NCI-H82 treated with DMSO at 0.1 percent for 48 hours (cell line): ENCODE results near the gene EEF1A2.

Experiments
- DNase-seq: peaks from one replicate; lab custom pipeline; 2025; ENCODE audit not compliant: unreplicated experiment; lab: John Stamatoyannopoulos, UW

Gene EEF1A2

DNA sequence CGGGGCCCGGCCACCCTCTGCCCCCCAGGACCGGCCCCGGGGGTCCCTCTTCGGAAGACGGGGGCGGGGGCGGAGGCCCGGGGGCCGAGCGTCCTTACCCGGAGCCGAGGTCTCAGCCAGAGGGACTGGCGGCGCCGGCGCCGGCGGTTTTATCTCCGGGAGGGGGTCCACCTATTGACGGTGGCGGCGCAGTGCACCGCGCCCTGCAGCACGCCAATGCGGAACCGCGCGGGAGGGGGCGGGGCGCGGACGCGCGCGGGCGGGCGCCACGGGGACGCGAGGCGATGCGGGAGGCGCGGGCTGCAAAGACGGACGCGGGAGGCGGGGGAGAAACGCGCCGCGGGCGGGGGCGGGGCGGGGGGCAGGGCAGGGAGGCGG is at the start of gene EEF1A2:
Gene EEF1A2 (minus strand): TSS at position 124 of the 378 bp plus-strand sequence. CDS start 1,320 bp downstream, outside the sequence.
- no peak for DNase-seq

DNA sequence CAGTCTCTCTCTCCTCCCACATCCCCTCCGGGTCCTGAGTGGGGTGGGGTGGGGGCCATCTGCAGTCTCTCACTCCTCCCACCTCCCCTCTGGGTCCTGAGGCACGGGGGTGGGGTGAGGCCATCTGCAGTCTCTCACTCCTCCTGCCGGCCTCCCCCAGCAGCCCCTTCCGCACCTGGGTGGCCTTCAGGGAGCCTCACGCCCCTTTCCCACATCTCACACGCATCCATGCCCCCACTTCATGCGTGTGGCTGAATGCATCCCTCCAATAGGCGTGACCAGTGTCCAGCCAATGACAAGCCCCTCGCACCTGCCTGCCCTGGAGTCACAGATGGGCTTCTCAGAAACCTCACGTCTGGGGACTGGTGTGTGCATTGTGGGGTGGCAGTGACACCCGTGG is 49.7 kb upstream of the EEF1A2 start:
- DNase-seq: no peak

DNA sequence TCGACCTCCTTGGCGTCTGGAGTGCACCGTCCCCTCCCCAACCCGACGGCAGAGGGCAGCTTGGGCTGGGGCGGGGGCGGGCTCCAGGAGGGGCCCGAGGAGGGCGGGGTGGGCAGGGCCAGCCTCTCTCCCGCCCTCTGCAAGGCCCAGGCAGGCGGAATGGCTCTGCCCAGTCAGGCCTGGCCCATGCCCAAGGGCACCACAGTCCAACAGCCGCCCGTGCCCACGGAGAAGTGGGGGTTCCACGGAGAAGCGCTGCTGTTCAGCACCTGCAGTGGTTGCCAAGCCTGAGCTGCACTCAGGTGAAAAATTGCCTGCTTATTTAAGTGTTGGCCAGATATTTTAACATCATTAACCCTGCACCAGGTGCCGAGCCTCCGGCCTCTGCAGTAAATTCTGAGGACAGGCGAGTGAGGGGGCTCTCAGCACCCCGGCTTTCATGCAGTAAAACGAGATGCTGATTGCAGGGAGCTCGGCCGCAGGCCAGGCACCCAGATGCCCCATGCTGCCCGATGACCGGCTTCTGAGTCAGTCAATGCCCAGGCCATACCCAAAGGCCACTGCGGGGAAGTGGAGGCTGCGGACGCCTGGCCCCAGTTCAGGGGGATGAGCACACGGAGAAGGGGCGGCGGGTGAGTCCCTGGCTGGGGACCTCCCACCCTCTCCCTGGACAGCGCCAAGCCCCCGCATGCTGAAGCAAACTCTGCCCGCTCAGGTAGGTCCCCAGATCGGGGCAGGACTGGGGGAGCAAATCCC is 49.0 kb upstream of the EEF1A2 start, which contains the start of gene SRMS:
Gene SRMS (minus strand): TSS at position 25 of the 756 bp plus-strand sequence. CDS start 286 bp downstream, outside the sequence.
- DNase-seq: no peak

DNA sequence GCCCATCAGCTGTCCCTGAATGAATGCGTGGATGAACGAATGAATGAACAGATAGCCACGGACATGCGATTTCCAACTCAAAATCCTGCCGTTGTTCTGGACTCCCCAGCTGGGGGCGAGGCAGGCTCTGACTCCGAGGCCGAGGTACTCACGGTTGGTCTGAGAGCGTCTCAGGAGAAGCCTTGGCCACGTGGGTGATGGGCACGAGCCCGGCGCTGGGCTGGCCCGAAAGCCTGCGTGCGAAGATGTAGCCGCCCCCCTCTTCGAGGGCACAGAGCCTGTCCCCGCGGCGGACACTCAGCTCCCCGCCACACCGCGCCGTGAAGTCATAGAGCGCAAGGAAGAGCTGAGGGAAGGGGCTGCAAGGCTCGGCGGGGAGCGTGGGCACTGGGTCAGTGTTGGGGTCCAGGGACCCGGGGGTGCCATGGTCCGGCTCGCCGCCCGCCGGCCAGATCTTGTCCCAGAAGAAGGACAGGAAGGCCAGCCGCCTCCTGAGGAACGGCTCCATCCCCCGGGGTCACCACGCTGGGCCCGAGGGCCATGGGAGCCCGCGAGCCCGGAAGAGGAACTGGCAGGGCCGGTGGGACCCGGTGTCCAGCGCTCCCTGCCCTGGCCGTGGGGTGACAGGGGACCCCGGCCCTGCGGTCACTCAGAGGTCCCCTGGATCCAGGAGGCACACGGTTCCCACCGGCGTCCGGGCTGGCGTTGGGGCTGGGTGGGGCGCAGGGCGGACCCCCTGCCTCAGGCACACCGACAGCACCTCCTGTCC is 48.3 kb upstream of the EEF1A2 start:
- DNase-seq: no peak

DNA sequence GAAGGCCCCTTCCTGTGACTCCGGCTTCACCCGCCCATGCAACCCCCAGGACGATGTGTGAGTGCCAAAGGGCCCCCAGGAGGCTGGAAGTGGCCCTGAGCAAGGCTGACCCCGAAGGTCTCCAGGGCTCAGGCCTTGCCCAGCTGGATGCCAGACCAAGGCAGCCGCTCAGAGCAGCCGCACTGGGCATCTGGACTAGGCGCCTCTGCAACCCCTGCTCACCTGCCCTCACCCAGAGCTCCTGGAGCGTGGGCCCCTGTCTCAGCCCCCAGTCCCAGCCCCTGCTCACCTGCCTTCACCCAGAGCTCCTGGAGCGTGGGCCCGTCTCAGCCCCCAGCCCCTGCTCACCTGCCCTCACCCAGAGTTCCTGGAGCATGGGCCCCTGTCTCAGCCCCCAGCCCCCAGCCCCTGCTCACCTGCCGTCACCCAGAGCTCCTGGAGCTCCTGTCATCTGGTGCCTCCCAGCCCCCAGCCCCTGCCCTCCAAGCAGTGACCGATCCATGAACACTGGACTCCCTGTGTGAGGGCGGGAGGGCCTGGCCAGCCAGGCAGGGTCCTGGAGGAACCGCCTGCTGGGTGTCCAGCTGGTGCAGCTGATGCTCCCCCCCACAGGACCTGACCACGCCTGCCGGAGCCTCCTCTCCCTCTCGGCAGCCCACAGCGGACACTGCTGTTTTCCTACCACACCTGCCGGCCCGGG is 47.5 kb upstream of the EEF1A2 start:
- DNase-seq: no peak

DNA sequence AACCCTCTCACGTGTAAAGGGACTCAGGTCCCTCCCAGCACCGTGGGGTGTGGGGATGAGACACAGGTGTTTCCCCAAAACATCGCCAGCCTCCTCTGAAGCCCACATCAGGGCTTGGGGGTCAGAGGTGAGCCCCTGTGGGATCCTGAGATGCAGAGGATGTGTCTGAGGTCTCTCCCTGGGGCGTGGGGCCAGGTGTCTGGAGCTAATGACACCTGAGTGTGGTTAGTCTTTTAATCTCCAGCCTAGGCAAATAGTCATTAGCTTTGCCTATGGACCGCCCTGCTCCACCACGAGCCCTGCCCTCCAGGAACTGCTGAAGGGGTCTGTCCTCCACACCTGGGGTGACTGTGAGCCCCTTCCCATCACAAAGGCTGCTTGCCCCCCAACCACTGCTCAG is 46.9 kb upstream of the EEF1A2 start:
- DNase-seq: no peak

DNA sequence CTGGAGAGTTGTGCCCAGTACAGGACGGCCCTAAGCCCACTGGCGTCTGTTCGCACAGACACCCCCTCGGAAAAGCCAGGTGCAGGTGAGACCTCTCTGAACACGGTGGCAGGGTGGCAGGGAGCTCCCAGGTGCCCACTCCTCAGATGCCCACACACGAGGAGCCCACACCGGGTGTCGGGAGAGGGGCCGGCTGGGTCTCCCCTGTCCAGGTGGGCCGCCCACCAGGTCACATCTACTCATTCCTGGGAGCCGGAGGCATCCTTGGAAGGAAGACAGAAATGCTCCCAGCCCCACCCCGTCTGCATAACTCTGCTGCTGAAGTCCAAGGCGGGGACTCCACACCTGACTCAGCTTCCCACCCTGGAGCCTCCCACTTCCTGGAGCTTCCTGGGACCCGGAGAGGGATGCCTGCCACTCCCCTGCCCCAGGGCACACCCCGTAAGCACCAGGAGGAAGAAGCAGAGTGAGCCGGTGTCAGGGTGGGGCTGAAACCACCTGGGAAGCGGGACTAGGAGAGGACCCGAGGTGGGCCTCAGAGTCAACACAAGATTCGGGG is 46.2 kb upstream of the EEF1A2 start:
- DNase-seq: no peak

DNA sequence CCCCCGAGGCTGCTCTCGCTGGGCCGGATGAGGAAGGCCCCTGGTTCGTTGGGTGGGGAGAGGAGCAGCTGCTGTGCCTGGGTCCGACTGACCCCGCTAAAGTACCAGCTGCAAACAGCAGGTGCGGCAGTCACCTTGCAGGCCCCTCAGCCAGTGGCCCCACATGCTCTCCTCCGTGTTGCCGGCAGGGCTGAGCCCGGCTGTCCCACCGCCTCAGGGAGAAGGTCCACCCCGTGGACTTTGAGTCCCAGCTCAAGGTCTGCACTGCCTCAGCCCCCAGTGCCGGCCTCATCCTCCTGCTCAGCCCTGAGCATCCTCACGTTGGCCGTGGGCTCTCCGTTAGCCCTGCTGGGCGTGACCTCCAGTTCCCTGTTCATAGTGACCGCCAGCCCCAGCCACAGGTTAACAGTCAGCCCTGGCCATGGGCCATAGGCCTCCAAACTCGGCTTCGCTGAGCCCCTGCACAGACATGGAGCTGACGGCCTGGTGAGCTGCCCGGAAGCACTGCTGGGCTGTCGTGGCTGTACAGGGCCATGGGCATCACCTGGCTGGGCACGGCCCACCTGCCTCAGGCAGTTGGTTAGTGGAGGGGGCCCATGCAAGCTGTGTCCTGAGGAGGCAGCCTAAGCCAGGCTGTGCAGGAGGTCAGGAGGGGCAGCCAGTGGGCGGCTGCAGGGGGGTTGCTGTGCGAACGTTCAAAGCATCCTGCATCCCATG is 45.5 kb upstream of the EEF1A2 start:
- no peak for DNase-seq

DNA sequence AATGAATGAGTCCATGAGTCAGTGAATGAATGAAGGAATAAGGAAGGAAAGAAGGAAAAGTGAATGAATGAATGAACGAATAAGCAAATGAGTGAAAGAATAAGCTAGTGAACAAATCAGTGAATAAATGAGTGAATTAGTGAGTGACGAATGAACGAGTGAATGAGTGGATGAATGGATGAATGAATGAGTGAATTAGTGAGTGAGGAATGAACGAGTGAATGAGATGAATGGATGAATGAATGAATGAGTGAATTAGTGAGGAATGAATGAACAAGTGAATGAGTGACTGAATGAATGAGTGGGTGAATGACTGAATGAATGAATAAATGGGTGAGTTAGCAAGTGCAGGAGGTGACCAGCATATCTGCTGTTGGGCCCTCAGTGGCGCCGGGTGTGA is 44.9 kb upstream of the EEF1A2 start:
- no peak for DNase-seq

DNA sequence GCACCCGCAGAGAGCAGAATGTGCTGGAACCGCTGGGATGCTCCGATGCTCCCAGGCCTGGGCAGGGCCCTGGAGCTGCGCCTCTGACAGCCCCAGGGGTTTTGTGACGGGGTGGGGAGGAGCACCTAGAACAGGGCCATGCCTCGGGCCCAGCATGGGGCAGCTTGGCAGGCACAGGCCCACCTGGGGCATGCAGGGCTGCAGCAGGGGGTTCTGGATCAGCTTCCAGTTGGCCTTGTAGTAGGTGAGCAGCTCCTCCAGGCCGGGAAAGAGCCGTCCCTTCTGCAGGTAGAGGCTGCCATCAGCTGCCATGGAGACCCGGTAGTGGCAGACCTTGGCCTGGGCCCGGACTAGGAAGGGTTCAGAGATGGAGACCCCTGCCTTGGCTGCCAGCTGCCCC is 44.2 kb upstream of the EEF1A2 start:
- DNase-seq: no peak

DNA sequence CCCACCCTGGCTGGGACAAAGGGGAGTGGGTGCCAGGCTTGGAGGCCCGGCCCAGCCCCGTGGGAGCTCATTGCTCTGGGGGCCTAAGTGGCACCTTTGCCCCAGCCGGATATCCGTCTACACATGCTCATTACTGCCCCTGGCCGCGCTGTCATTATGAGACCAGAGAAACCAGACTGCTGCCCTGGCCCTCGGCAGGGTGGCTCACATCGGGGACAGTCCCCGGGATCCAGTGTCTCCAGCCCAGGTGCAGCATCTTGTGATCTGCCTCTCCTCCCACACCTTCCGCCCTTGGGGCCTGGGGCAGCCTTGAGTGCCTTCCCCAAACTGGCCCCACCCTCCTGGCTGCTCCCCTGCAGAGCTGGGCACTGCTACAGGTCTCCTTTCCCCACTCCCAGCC is 43.8 kb upstream of the EEF1A2 start:
- DNase-seq: no peak

DNA sequence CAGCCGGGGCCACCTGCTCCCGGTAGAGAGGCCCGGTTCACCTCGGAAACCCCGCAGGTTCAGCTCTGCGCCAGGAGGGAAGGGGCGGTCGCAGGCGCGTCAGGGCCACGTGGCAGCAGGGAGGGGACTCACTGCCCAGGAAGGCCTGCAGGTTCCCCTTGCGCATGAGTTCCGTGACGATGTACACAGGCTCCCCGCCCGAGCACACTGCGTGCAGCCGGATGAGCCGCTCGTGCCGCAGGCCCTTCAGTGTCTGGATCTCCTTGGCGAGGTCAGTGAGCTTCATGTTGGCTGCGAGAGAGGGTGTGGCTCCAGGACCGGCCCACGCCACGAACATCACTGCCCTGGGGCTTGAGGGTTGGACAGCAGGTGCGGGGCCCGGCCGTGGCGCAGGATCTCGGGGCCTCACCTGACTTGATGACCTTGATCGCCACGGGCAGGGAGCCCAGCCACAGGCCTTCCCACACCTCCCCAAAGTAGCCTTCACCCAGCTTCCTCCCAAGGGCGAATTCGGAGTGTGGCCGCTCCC is 43.2 kb upstream of the EEF1A2 start:
- no peak for DNase-seq

DNA sequence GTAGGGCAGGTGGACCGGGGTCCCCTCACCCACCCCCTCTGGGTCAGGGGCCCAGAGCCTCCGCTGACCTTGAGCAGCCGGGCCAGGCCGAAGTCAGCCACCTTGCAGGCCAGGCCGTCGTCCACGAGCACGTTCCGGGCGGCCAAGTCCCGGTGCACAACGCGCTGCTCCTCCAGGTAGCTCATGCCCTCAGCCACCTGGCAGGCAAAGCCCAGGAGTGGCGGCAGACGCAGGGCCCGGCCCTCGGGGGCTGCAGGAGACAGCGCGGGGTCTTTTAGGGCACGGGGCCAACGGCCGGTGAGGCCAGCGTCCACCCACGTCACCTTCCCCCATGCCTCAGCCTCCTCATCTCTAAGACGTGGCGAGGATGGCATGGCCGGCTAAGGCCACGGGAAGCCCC is 42.5 kb upstream of the EEF1A2 start:
- DNase-seq: no peak

DNA sequence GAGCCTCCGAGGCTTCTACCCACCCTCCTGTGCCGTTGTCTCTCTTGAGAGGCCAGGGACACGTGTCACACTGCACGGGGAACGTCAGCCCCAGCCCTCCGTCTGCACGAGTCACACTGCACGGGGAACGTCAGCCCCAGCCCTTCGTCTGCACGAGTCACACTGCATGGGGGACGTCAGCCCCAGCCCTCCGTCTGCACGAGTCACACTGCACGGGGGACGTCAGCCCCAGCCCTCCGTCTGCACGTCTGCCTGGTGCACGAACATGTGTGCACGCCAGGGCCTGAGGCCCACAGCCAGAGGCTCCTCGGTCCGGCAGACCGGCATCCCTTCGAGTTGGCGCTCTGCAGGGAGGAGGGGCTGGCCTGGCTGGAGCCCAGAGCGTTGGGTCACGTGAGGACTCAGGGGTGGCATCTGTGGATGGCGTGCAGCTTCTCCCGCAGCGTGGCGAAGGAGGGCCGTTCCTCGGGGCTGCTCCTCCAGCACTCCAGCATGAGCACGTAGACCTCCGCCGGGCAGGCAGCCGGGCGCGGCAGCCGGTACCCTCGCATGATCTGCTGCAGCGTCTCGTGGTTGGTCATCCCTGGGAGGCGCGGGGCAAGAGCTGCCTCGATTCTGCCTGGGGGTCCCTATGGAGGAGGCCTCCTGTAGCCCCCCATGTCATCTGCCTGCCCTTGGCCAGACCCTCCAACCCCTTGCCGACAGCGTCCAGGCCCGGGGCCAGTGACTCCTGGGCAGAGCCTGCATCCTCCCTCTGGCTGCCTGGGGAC is 41.7 kb upstream of the EEF1A2 start:
- no peak for DNase-seq

DNA sequence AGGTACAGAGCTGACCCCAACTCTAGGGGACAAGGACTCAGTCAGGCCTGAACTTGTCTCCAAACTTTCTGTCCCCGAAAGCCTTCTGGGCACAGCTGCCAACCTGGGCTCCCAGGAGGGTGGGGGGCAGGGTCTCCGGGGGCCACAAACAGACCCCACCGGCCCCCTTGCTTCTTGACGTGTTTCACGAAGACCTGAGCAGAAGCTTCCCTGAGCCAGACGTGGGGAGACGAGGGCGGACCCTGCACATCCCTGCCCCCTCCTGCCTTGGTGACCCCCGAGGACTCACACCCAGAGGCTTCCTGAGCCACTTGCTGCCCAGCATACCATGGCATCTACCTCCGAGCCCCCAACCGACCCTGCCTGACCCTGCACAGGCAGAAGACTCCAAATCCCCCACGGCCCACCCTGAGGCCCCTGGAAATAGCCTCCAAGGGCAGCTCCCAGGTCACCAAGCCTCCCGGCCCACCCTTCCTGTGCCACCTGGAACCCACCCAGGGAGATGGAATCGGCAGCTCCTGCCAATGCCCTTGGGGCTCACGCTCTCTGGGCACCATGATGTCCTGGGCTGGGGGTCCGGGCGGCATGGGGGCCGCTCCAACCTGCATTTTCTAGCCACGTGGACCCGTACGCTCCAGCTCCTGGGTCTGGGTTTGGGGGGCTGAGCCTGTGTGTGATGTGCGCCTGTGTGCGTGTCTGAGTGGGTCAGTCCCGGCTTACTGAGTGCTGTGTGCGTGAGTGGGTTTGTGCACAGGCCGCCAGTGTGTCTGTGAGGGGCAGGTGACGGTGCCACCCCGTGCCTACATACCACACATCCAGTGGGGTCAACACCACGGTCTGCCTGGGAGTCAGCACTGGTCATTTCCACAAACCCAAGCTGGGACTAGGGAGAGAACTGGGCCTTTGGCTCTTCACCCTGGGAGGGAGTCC is 40.8 kb upstream of the EEF1A2 start:
- DNase-seq: no peak

DNA sequence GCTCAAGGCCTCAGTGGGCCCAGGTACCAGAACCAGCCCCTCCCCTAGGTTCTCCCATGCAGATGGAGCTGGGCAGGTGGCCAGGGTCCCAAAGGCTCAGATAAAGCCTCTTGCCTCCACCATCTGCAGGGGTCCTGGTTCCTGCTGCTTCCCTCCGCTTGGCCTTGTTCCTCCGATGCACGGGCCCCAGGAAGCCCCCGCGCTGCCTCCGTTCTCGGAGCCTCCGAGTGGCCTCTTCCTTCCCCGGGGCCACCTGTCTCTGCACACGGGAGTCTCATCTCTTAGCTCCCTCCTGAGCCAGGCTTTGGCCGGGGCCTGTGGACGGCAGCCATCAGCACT is 40.2 kb upstream of the EEF1A2 start:
- DNase-seq: no peak

DNA sequence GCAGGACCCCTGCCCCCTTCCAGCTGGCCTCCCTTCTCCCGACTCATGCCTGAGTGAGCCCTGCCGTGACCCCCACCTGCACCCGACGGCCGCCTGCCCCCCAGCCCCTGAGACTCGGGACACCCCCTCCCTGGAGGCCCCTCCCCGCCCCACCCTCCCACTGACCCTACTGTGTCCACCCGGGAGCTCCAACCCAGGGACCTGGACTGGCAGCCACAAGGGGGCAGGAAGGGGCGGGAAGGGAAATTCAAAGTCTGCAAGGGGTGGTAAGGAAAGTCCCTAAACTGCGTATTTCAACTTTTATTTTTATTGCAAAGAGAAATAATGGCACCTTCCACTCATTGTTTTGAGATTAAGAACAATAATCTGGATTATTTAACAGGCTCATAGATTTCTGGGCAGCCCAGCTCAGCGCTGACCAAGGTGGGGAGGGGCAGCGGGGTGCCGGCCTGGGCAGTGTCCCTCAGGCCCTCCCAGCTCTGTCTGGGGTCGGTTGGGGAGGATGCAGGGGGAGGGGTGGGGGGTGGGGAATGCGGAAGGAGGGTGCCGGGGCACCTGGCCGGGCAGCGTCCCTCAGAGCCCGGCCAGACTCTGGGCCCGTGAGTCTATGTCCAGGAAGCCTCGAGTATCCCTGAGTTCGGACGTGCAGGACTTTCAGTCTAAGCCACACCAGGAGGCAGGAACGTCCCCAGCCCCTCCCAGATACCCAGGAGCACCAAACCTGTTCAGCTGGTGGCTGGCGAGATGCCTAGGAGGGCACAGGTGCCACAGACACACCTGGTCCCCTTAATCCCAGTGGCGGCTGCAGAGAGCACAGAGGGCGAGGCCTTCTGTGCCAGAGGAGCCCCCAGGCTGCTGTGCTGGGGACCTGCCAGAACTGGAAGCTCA is 39.6 kb upstream of the EEF1A2 start:
- DNase-seq: no peak
